H9 (cell line): ENCODE data around the gene PLSCR4. TPM values are rescaled to one million over a fixed set of nuclear protein-coding genes. Genes with fewer than 3 reads are reported as not detected.

Experiments used
- DNase-seq: peaks from one replicate; pipeline ENCODE4 v3.0.0-alpha.2; 2017
- H2AFZ ChIP-seq: one replicate; pipeline ENCODE4 v1.6.1; 2013; ENCODE audit warnings: mild to moderate bottlenecking, low read length, control low read depth, moderate library complexity
- H2AK5ac ChIP-seq: 2 replicates; pipeline ENCODE4 v1.6.1; 2013; ENCODE audit warnings: low read length, control low read depth, mixed read lengths; ENCODE audit not compliant: insufficient read length
- H2BK120ac ChIP-seq: one replicate; pipeline ENCODE4 v1.6.1; 2013; ENCODE audit warnings: low read depth, mild to moderate bottlenecking, low read length, control low read depth, inconsistent platforms; ENCODE audit not compliant: poor library complexity, severe bottlenecking
- H2BK12ac ChIP-seq: 2 replicates; pipeline ENCODE4 v1.6.1; 2013; ENCODE audit warnings: low read length, control low read depth, mixed read lengths, low read depth; ENCODE audit not compliant: insufficient read length
- H2BK15ac ChIP-seq: 2 replicates; pipeline ENCODE4 v1.6.1; 2013; ENCODE audit warnings: low read depth, low read length, control low read depth
- H2BK20ac ChIP-seq: one replicate; pipeline ENCODE4 v1.6.1; 2013; ENCODE audit warnings: low read depth, mild to moderate bottlenecking, low read length, control low read depth, inconsistent platforms; ENCODE audit not compliant: poor library complexity, severe bottlenecking
- H2BK5ac ChIP-seq: 2 replicates; pipeline ENCODE4 v1.6.1; 2013; ENCODE audit warnings: low read length, control low read depth, mixed read lengths; ENCODE audit not compliant: insufficient read length
- H3K14ac ChIP-seq: 2 replicates; pipeline ENCODE4 v1.6.1; 2013; ENCODE audit warnings: low read length, control low read depth; ENCODE audit not compliant: insufficient read depth
- H3K18ac ChIP-seq: 2 replicates; pipeline ENCODE4 v1.6.1; 2013; ENCODE audit warnings: low read depth, mild to moderate bottlenecking, mixed read lengths, low read length, control low read depth; ENCODE audit not compliant: insufficient read length
- H3K23ac ChIP-seq: 2 replicates; pipeline ENCODE4 v1.6.1; 2013; ENCODE audit warnings: low read length, control low read depth, mixed read lengths, low read depth; ENCODE audit not compliant: insufficient read length
- H3K23me2 ChIP-seq: 2 replicates; pipeline ENCODE4 v1.6.1; 2013; ENCODE audit warnings: low read depth, mild to moderate bottlenecking, mixed read lengths, low read length, control low read depth; ENCODE audit not compliant: insufficient read length, poor library complexity, severe bottlenecking
- H3K27ac ChIP-seq: 2 replicates; pipeline ENCODE4 v1.5.1; 2013; ENCODE audit warnings: low read length, control low read depth, mixed read lengths, low read depth; ENCODE audit not compliant: insufficient read length
- H3K27me3 ChIP-seq: 2 replicates; pipeline ENCODE4 v1.6.1; 2013; ENCODE audit warnings: low read length, control low read depth, inconsistent platforms; ENCODE audit not compliant: insufficient read depth
- H3K4ac ChIP-seq: 2 replicates; pipeline ENCODE4 v1.6.1; 2013; ENCODE audit warnings: low read depth, mild to moderate bottlenecking, control low read depth, inconsistent platforms, low read length, moderate library complexity
- H3K4me1 ChIP-seq: 2 replicates; pipeline ENCODE4 v1.6.1; 2013; ENCODE audit warnings: low read length, control low read depth, inconsistent platforms; ENCODE audit not compliant: insufficient read depth
- H3K4me2 ChIP-seq: 2 replicates; pipeline ENCODE4 v1.6.1; 2013; ENCODE audit warnings: low read length, control low read depth, mixed read lengths; ENCODE audit not compliant: insufficient read length, insufficient read depth
- H3K56ac ChIP-seq: 2 replicates; pipeline ENCODE4 v1.6.1; 2013; ENCODE audit warnings: low read depth, mild to moderate bottlenecking, mixed read lengths, low read length, control low read depth; ENCODE audit not compliant: insufficient read length
- H3K79me1 ChIP-seq: 2 replicates; pipeline ENCODE4 v1.6.1; 2013; ENCODE audit warnings: low read depth, mild to moderate bottlenecking, moderate library complexity, low read length, control low read depth, inconsistent platforms; ENCODE audit not compliant: insufficient read depth, poor library complexity, severe bottlenecking
- H3K79me2 ChIP-seq: 2 replicates; pipeline ENCODE4 v1.6.1; 2013; ENCODE audit warnings: low read length, control low read depth, inconsistent platforms; ENCODE audit not compliant: insufficient read depth
- H3K9ac ChIP-seq: 2 replicates; pipeline ENCODE4 v1.6.1; 2013; ENCODE audit warnings: low read length, control low read depth, mixed read lengths; ENCODE audit not compliant: insufficient read length; ENCODE audit errors: extremely low read depth
- H3K9me3 ChIP-seq: one replicate; pipeline ENCODE4 v1.6.1; 2013; ENCODE audit warnings: low read depth, low read length, inconsistent platforms; ENCODE audit not compliant: control insufficient read depth
- H3T11ph ChIP-seq: one replicate; pipeline ENCODE4 v1.6.1; 2013; ENCODE audit warnings: mild to moderate bottlenecking, low read length, control low read depth, inconsistent platforms
- H4K20me1 ChIP-seq: one replicate; pipeline ENCODE4 v1.6.1; 2013; ENCODE audit not compliant: control insufficient read depth, insufficient read length, insufficient read depth
- H4K5ac ChIP-seq: 2 replicates; pipeline ENCODE4 v1.6.1; 2013; ENCODE audit warnings: low read depth, mild to moderate bottlenecking, mixed read lengths, low read length, control low read depth; ENCODE audit not compliant: insufficient read length
- H4K8ac ChIP-seq: replicated peaks from 2 replicates; pipeline ENCODE4 v1.6.1; 2013; ENCODE audit warnings: low read length, control low read depth, mixed read lengths, low read depth; ENCODE audit not compliant: insufficient read length
- H4K91ac ChIP-seq: 2 replicates; pipeline ENCODE4 v1.6.1; 2013; ENCODE audit warnings: low read depth, mild to moderate bottlenecking, moderate library complexity, mixed read lengths, low read length, control low read depth; ENCODE audit not compliant: insufficient read length
- H3K27ac Mint-ChIP-seq, 3 experiments: 2 replicates in 2 of 3; 3 replicates in 1 of 3; pipeline ENCODE4 v1.8.0; 2020 to 2021; ENCODE audit warnings: mixed read lengths in 3 of 3, mild to moderate bottlenecking in 1 of 3, moderate library complexity in 1 of 3
- H3K27me3 Mint-ChIP-seq: 2 replicates; pipeline ENCODE4 v1.8.0; 2021; ENCODE audit warnings: low read depth, mild to moderate bottlenecking, moderate library complexity, mixed read lengths
- H3K36me3 Mint-ChIP-seq, 3 experiments: 2 replicates in 2 of 3; 3 replicates in 1 of 3; pipeline ENCODE4 v1.8.0; 2020 to 2021; ENCODE audit warnings: low read depth in 3 of 3, mixed read lengths in 3 of 3; ENCODE audit not compliant: insufficient read depth in 1 of 3
- H3K4me1 Mint-ChIP-seq, 2 experiments: 2 replicates each; pipeline ENCODE4 v1.8.0; 2020; ENCODE audit warnings: mixed read lengths in 2 of 2
- H3K4me3 Mint-ChIP-seq, 2 experiments: 2 replicates in 1 of 2; 3 replicates in 1 of 2; pipeline ENCODE4 v1.8.0; 2020 to 2021; ENCODE audit warnings: mild to moderate bottlenecking in 2 of 2, mixed read lengths in 2 of 2, moderate library complexity in 1 of 2
- H3K9me3 Mint-ChIP-seq, 2 experiments: 2 replicates in 1 of 2; 3 replicates in 1 of 2; pipeline ENCODE4 v1.8.0; 2020; ENCODE audit warnings: mild to moderate bottlenecking in 2 of 2, mixed read lengths in 2 of 2, moderate library complexity in 1 of 2
- WGBS: extraction: QIAGEN DNeasy Blood & Tissue Kit; methylation state at CpG from one replicate; pipeline ENCODE4 v1.1.7; 2013; ENCODE audit warnings: missing lambda C conversion rate, low lambda C conversion rate, mixed read lengths; ENCODE audit not compliant: insufficient read length; ENCODE audit errors: extremely low coverage; 5-methylcytosine and 5-hydroxymethylcytosine counted together
- total RNA-seq: library from RNA; stranded (reverse); gene quantifications from 2 replicates; pipeline ENCODE4 v1.2.1, GENCODE V29; 2021
- TF ChIP-seq, protein P1 (sequence below): fragments of 200-600 bp; sonication (generic); conservative IDR thresholded peaks from 3 replicates; pipeline ENCODE4 v1.8.0; 2021; ENCODE audit warnings: antibody characterized with exemption, mild to moderate bottlenecking

The PLSCR4 gene
- total RNA-seq, 1 experiment from 2014 or later, result 1.2 TPM

DNA sequence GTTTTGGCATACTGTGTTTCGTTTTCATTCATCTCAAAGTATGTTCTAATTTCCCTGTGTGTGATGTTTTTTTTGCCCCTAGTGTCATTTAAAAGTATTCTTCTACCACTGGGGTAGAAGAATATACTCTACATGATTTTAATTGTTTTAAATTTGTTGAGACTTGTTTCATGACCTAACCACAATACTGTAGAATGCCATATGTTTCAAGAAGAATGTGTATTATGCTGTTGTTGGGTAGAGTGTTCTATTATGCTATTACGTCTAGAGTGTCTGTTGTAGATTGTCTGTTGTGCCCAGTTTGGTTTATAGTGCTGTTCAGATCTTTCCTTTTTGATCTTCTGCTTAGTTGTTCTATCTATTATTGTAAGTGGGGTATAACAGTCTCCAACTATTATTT lies 36.4 kb downstream of the PLSCR4 start:
- TF ChIP-seq, protein P1, sequence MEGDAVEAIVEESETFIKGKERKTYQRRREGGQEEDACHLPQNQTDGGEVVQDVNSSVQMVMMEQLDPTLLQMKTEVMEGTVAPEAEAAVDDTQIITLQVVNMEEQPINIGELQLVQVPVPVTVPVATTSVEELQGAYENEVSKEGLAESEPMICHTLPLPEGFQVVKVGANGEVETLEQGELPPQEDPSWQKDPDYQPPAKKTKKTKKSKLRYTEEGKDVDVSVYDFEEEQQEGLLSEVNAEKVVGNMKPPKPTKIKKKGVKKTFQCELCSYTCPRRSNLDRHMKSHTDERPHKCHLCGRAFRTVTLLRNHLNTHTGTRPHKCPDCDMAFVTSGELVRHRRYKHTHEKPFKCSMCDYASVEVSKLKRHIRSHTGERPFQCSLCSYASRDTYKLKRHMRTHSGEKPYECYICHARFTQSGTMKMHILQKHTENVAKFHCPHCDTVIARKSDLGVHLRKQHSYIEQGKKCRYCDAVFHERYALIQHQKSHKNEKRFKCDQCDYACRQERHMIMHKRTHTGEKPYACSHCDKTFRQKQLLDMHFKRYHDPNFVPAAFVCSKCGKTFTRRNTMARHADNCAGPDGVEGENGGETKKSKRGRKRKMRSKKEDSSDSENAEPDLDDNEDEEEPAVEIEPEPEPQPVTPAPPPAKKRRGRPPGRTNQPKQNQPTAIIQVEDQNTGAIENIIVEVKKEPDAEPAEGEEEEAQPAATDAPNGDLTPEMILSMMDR, result no peak
- H3K4me3 Mint-ChIP-seq, result no peak overlapping the region

More for the DNA sequence above, 36.4 kb downstream of the PLSCR4 start:
- Histone ChIP-seq H2BK20ac (no peak overlapping the region), H3K79me1 (no peaks in the 10 kb centered on the region), H3K79me2 (no peaks in the 10 kb centered on the region), H2BK5ac (no peak overlapping the region), H2BK12ac (no peak overlapping the region), H4K8ac (no peak overlapping the region), H3K27me3 (no peaks in the 10 kb centered on the region), H3K9ac (no peak overlapping the region), H3K4me1 (no peaks in the 10 kb centered on the region), H2BK120ac (no peak overlapping the region), H3K9me3 (no peaks in the 10 kb centered on the region), H3K56ac (no peak overlapping the region), H3K23me2 (no peaks in the 10 kb centered on the region), H3K18ac (no peak overlapping the region), H2AK5ac (no peak overlapping the region), H3K4me2 (no peak overlapping the region), H2BK15ac (no peak overlapping the region), H3K23ac (no peak overlapping the region), H3K14ac (no peak overlapping the region), H3T11ph (no peak overlapping the region), H3K4ac (no peak overlapping the region), H2AFZ (no peak overlapping the region), H4K91ac (no peak overlapping the region), H4K5ac (no peak overlapping the region), H3K27ac (no peak overlapping the region), H4K20me1 (no peaks in the 10 kb centered on the region)
- no peaks in the 10 kb centered on the region for H3K36me3 Mint-ChIP-seq
- no peaks in the 10 kb centered on the region for H3K4me1 Mint-ChIP-seq
- no CpG with 5 or more reads among the region's 2 CpGs for WGBS
- DNase-seq, result no peak
- H3K27ac Mint-ChIP-seq, result no peak overlapping the region
- no peaks in the 10 kb centered on the region for H3K9me3 Mint-ChIP-seq
- no peaks in the 10 kb centered on the region for H3K27me3 Mint-ChIP-seq
